Measurements from ENCODE around the gene RNF220.

Gene RNF220

GRCh38 chr1:44598167-44598566 is 193.1 kb downstream of the RNF220 start:
- peaks cover 57% of the 10 kb centered on the region for H3K27me3 ChIP-seq (ENCODE audit: control insufficient read depth, insufficient read depth, low read length)
- no peak overlapping the region for H3K4me3 ChIP-seq (ENCODE audit: low read length)
- H3K9ac ChIP-seq (ENCODE audit: low read length) = no peak overlapping the region
- H3K36me3 ChIP-seq (ENCODE audit: control insufficient read depth, insufficient read depth, low read length) = no peaks in the 10 kb centered on the region
- H3K9me3 ChIP-seq (ENCODE audit: control insufficient read depth, low read length) = no peaks in the 10 kb centered on the region
- peaks cover 20% of the 10 kb centered on the region for H3K4me1 ChIP-seq (ENCODE audit: control insufficient read depth, insufficient read depth, low read length)

DNA sequence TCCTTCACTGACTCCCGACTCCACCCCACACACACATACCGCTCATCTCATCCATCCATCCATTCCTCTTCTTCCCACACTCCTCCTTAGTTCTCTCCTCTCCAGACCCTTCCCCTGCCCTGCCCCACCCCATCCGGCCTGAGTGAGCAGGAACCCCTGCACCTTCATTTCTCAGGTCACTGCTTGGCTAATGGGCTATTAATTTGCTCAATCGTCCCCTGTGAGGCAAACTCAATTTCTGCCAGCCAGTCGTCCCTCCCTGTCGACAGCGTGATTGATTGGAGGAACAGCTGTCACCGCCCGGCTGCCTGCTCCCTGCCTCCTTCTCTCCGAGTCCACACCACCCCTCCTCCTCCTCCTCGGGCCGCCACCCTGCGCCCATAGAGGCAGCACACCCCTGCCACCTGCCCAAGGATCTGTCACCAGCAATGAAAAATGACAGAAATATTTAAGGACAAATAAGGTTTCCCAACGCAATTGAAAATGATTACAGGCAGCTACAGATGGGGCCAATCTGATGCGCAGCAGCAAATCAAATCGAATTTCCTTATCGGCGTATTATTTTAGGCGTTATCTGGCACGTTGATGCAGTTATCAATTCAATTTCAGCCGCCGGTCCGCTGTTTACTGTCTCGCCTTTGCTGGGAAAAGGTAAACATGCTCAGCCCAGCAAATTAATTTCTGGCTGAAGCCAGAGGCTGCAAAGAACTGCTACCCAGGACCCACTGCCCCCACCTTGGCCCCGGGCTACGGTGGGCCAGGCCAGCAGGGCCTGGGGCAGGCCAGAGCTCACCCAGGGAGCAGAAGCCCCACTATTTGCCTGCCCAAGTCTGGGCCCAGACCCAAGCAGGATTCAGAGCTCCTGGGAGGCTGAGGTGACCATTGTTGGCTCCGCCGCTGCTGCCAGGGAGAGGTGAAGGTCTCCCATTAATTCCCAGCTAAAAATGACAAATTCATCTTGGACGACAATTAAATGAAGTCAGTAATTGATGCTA is 197.9 kb downstream of the RNF220 start:
- Histone ChIP-seq H3K4me1 (ENCODE audit: control insufficient read depth, insufficient read depth, low read length) (peaks cover 30% of the 10 kb centered on the region), H3K9ac (ENCODE audit: low read length) (no peak overlapping the region), H3K9me3 (ENCODE audit: control insufficient read depth, low read length) (no peaks in the 10 kb centered on the region), H3K36me3 (ENCODE audit: control insufficient read depth, insufficient read depth, low read length) (no peaks in the 10 kb centered on the region), H3K4me3 (ENCODE audit: low read length) (no peak overlapping the region), H3K27me3 (ENCODE audit: control insufficient read depth, insufficient read depth, low read length) (peaks cover 47% of the 10 kb centered on the region)

GRCh38 chr1:44603718-44604117 is 198.7 kb downstream of the RNF220 start:
- H3K9ac ChIP-seq (ENCODE audit: low read length) = no peak overlapping the region
- peaks cover 39% of the 10 kb centered on the region for H3K27me3 ChIP-seq (ENCODE audit: control insufficient read depth, insufficient read depth, low read length)
- H3K4me3 ChIP-seq (ENCODE audit: low read length) = no peak overlapping the region
- no peaks in the 10 kb centered on the region for H3K9me3 ChIP-seq (ENCODE audit: control insufficient read depth, low read length)
- H3K4me1 ChIP-seq (ENCODE audit: control insufficient read depth, insufficient read depth, low read length) = peaks cover 30% of the 10 kb centered on the region
- no peaks in the 10 kb centered on the region for H3K36me3 ChIP-seq (ENCODE audit: control insufficient read depth, insufficient read depth, low read length)

DNA sequence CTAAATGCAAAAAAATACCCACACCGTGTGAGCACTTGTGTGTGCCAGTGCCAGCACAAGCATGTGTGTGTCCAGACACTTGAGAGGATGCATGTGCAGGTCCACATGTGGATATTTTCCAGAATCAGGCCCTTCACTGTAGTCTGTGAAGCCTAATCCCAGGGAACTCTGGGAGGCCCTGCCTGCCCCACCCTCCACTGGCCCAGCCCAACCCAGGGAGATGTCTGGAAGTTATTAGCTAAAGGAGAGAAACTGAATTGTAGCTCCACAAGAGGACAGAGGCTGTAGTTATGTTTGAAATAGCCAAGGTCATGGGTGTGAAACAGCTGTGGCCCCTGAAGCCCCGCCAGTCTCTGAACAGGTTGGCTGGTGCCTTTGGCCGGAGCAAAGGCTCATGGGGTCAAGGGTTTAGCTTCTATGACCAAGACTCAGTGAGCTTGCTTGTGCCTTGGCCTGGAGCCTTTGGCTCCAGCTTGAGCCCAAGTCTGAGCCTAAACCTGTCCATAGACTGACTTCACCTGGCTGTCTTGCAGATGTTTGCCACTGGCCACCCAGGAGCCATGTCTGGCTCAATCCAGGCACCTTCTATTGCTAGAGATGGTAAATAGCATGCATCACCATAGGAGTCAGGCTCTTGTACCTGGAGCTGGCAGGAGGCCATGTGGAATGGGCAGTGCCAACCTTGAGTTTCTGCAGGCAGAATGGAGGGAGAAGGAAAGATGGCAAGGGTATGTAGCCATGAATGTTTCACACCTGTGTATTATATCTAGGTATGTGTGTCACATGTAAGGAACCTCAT is 199.3 kb downstream of the RNF220 start:
- Histone ChIP-seq H3K9ac (ENCODE audit: low read length) (no peak overlapping the region), H3K4me1 (ENCODE audit: control insufficient read depth, insufficient read depth, low read length) (peaks cover 30% of the 10 kb centered on the region), H3K9me3 (ENCODE audit: control insufficient read depth, low read length) (no peaks in the 10 kb centered on the region), H3K4me3 (ENCODE audit: low read length) (no peak overlapping the region), H3K36me3 (ENCODE audit: control insufficient read depth, insufficient read depth, low read length) (no peaks in the 10 kb centered on the region), H3K27me3 (ENCODE audit: control insufficient read depth, insufficient read depth, low read length) (peaks cover 38% of the 10 kb centered on the region)

DNA sequence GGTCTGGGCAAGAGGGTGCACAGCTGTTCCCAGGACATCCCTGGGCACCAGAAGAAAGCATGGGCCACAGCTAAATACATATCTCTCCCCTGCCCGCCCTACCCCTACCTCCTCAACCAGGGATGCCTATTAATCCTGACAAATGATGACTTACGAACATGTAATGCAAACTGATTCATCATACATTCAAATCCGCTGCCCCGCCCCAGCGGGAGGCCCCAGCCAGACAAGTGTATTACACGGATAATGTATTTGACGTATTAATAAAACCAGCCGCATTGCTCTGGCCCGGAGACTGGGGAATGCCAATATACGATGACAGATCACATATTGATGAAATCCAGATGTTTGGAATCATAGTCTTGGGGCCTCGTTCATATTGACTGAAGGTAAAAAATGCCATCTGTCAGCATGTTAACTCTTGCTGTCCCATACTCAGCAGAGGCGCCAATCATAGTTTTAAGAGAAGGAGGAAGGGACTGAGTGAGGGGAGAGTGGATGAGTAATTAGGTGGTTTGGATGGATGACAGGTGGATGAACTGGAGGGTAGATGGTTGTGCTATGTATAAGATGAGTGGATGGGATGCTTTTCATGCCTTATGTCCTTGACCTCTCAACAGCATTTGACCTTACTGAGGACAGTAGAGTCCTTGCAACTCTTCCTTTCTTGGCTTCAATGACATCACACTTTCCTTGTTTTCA is 201.0 kb downstream of the RNF220 start:
- H3K27me3 ChIP-seq (ENCODE audit: control insufficient read depth, insufficient read depth, low read length) = peaks cover 32% of the 10 kb centered on the region

GRCh38 chr1:44606701-44607281 is 201.7 kb downstream of the RNF220 start:
- Histone ChIP-seq H3K4me1 (ENCODE audit: control insufficient read depth, insufficient read depth, low read length) (peaks cover 29% of the 10 kb centered on the region), H3K9ac (ENCODE audit: low read length) (no peak overlapping the region), H3K4me3 (ENCODE audit: low read length) (no peak overlapping the region), H3K27me3 (ENCODE audit: control insufficient read depth, insufficient read depth, low read length) (peaks cover 31% of the 10 kb centered on the region), H3K36me3 (ENCODE audit: control insufficient read depth, insufficient read depth, low read length) (no peaks in the 10 kb centered on the region), H3K9me3 (ENCODE audit: control insufficient read depth, low read length) (no peaks in the 10 kb centered on the region)

More for the DNA sequence above, 201.0 kb downstream of the RNF220 start:
- Histone ChIP-seq H3K9me3 (ENCODE audit: control insufficient read depth, low read length) (no peaks in the 10 kb centered on the region), H3K36me3 (ENCODE audit: control insufficient read depth, insufficient read depth, low read length) (no peaks in the 10 kb centered on the region), H3K4me3 (ENCODE audit: low read length) (no peak overlapping the region), H3K4me1 (ENCODE audit: control insufficient read depth, insufficient read depth, low read length) (peaks cover 30% of the 10 kb centered on the region), H3K9ac (ENCODE audit: low read length) (no peak overlapping the region)

GRCh38 chr1:44608141-44608540 is 203.1 kb downstream of the RNF220 start:
- no peak overlapping the region for H3K4me3 ChIP-seq (ENCODE audit: low read length)
- H3K4me1 ChIP-seq (ENCODE audit: control insufficient read depth, insufficient read depth, low read length) = peaks cover 16% of the 10 kb centered on the region
- no peaks in the 10 kb centered on the region for H3K36me3 ChIP-seq (ENCODE audit: control insufficient read depth, insufficient read depth, low read length)
- no peak overlapping the region for H3K9ac ChIP-seq (ENCODE audit: low read length)
- H3K27me3 ChIP-seq (ENCODE audit: control insufficient read depth, insufficient read depth, low read length) = peaks cover 26% of the 10 kb centered on the region
- H3K9me3 ChIP-seq (ENCODE audit: control insufficient read depth, low read length) = no peaks in the 10 kb centered on the region

GRCh38 chr1:44609412-44609767 is 204.3 kb downstream of the RNF220 start:
- H3K27me3 ChIP-seq (ENCODE audit: control insufficient read depth, insufficient read depth, low read length) = peaks cover 26% of the 10 kb centered on the region
- no peaks in the 10 kb centered on the region for H3K36me3 ChIP-seq (ENCODE audit: control insufficient read depth, insufficient read depth, low read length)
- H3K4me3 ChIP-seq (ENCODE audit: low read length) = no peak overlapping the region
- peaks cover 3% of the 10 kb centered on the region for H3K4me1 ChIP-seq (ENCODE audit: control insufficient read depth, insufficient read depth, low read length)
- no peak overlapping the region for H3K9ac ChIP-seq (ENCODE audit: low read length)
- no peaks in the 10 kb centered on the region for H3K9me3 ChIP-seq (ENCODE audit: control insufficient read depth, low read length)

GRCh38 chr1:44609768-44610526 is 204.9 kb downstream of the RNF220 start:
- peaks cover 27% of the 10 kb centered on the region for H3K27me3 ChIP-seq (ENCODE audit: control insufficient read depth, insufficient read depth, low read length)
- no peaks in the 10 kb centered on the region for H3K4me1 ChIP-seq (ENCODE audit: control insufficient read depth, insufficient read depth, low read length)
- no peak overlapping the region for H3K9ac ChIP-seq (ENCODE audit: low read length)
- no peak overlapping the region for H3K4me3 ChIP-seq (ENCODE audit: low read length)
- H3K36me3 ChIP-seq (ENCODE audit: control insufficient read depth, insufficient read depth, low read length) = no peaks in the 10 kb centered on the region
- no peaks in the 10 kb centered on the region for H3K9me3 ChIP-seq (ENCODE audit: control insufficient read depth, low read length)

GRCh38 chr1:44610527-44611148 is 205.6 kb downstream of the RNF220 start:
- H3K9me3 ChIP-seq (ENCODE audit: control insufficient read depth, low read length) = no peaks in the 10 kb centered on the region
- H3K4me3 ChIP-seq (ENCODE audit: low read length) = no peak overlapping the region
- peaks cover 30% of the 10 kb centered on the region for H3K27me3 ChIP-seq (ENCODE audit: control insufficient read depth, insufficient read depth, low read length)
- no peak overlapping the region for H3K9ac ChIP-seq (ENCODE audit: low read length)
- H3K4me1 ChIP-seq (ENCODE audit: control insufficient read depth, insufficient read depth, low read length) = no peaks in the 10 kb centered on the region
- H3K36me3 ChIP-seq (ENCODE audit: control insufficient read depth, insufficient read depth, low read length) = no peaks in the 10 kb centered on the region

GRCh38 chr1:44611419-44611818 is 206.4 kb downstream of the RNF220 start:
- Histone ChIP-seq H3K9ac (ENCODE audit: low read length) (no peak overlapping the region), H3K9me3 (ENCODE audit: control insufficient read depth, low read length) (no peaks in the 10 kb centered on the region), H3K27me3 (ENCODE audit: control insufficient read depth, insufficient read depth, low read length) (peaks cover 35% of the 10 kb centered on the region), H3K4me1 (ENCODE audit: control insufficient read depth, insufficient read depth, low read length) (peaks cover under 1% of the 10 kb centered on the region), H3K36me3 (ENCODE audit: control insufficient read depth, insufficient read depth, low read length) (no peaks in the 10 kb centered on the region), H3K4me3 (ENCODE audit: low read length) (no peak overlapping the region)
